ENCODE data around the gene LAIR2. TPM values are rescaled to one million over a fixed set of nuclear protein-coding genes. Genes with fewer than 3 reads are reported as not detected.

Gene LAIR2
- polyA plus RNA-seq, 2 of the 4 experiments (the other 2 are of a cell fraction) = not detected

- ATAC-seq (no peak), DNase-seq (ENCODE audit: low read depth in 1 of 2, low spot score in 1 of 2) (no peak), FAIRE-seq (no peak)
- ChIA-PET POLR2A (no interaction called here), CTCF (no interaction called here)
- no peak overlapping the region for H3K4me2 ChIP-seq
- H3K9me3 ChIP-seq = no peaks in the 10 kb centered on the region
- TF ChIP-seq CHD2 (IDR thresholded peaks at IDR 0.05; ENCODE audit: low read length, partially characterized antibody) = no peak
- no peak for TF ChIP-seq HDAC2 (IDR thresholded peaks at IDR 0.05)
- TF ChIP-seq MAZ (IDR thresholded peaks at IDR 0.05; ENCODE audit: borderline replicate concordance, low read depth, low read length) = no peak
- no peak for TF ChIP-seq RAD21 (conservative IDR thresholded peaks at IDR 0.05 in 1 of 2, IDR thresholded peaks at IDR 0.05 in 1 of 2)
- TF ChIP-seq SREBF2 (IDR thresholded peaks at IDR 0.05) = no peak
- no peak for TF ChIP-seq ATOH8 (CRISPR knock-in tag; IDR thresholded peaks at IDR 0.05; ENCODE audit: low read depth)
- TF ChIP-seq CEBPB (IDR thresholded peaks at IDR 0.05) = no peak
- no peak for TF ChIP-seq EHF (CRISPR knock-in tag; IDR thresholded peaks at IDR 0.05)
- no peak for TF ChIP-seq PHF8 (IDR thresholded peaks at IDR 0.05; ENCODE audit: borderline replicate concordance, low read depth)
- no peak for TF ChIP-seq USF2 (IDR thresholded peaks at IDR 0.05)
- TF ChIP-seq RCOR1 (IDR thresholded peaks at IDR 0.05; ENCODE audit: low read depth, low read length) = no peak
- TF ChIP-seq ZC3H11A (IDR thresholded peaks at IDR 0.05) = no peak
- no peak overlapping the region for H3K4me3 ChIP-seq
- H3K4me1 ChIP-seq = no peaks in the 10 kb centered on the region
- WGBS (ENCODE audit: missing lambda C conversion rate) = 7% methylated on average over 8 of the region's 8 CpGs
- no peak overlapping the region for H3K27ac ChIP-seq
These were observed 31.5 kb downstream of the LAIR2 start for GRCh38 chr19:54534156-54534555.

DNA sequence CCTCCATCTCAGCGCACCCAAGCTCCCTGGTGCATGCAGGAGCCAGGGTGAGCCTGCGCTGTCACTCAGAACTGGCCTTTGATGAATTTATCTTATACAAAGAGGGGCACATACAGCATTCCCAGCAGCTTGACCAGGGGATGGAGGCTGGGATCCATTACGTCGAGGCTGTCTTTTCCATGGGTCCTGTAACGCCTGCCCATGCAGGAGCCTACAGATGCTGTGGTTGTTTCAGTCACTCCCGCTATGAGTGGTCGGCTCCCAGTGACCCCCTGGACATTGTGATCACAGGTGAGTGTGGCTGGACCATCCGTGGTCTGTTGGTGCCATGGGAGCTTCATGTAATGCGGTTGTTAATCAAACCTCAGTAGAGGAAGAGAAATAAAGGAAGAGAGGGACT is 33.0 kb downstream of the LAIR2 start:
- Histone ChIP-seq H3K4me1 (no peaks in the 10 kb centered on the region), H3K9me3 (no peaks in the 10 kb centered on the region), H3K27ac (no peak overlapping the region), H3K4me2 (no peak overlapping the region), H3K4me3 (no peak overlapping the region)
- TF ChIP-seq CHD2 (IDR thresholded peaks at IDR 0.05; ENCODE audit: low read length, partially characterized antibody) (no peak), POLR2AphosphoS2 (conservative IDR thresholded peaks at IDR 0.05; ENCODE audit: low read length) (no peak), TFCP2L1 (CRISPR knock-in tag; IDR thresholded peaks at IDR 0.05) (no peak), CBX8 (IDR thresholded peaks at IDR 0.05) (no peak), HEYL (CRISPR knock-in tag; IDR thresholded peaks at IDR 0.05) (no peak), CHD4 (IDR thresholded peaks at IDR 0.05; ENCODE audit: borderline replicate concordance) (no peak), SREBF2 (IDR thresholded peaks at IDR 0.05) (no peak), EHF (CRISPR knock-in tag; IDR thresholded peaks at IDR 0.05) (no peak), CEBPB (IDR thresholded peaks at IDR 0.05) (no peak), BHLHE40 (IDR thresholded peaks at IDR 0.05; ENCODE audit: low read depth, low read length) (no peak), RAD21 (conservative IDR thresholded peaks at IDR 0.05 in 1 of 2, IDR thresholded peaks at IDR 0.05 in 1 of 2) (no peak), GATA3 (IDR thresholded peaks at IDR 0.05; ENCODE audit: borderline replicate concordance) (no peak), TP53 (CRISPR knock-in tag; IDR thresholded peaks at IDR 0.05) (no peak), NFE2L2 (conservative IDR thresholded peaks at IDR 0.05; ENCODE audit: low read length) (no peak), E2F6 (IDR thresholded peaks at IDR 0.05; ENCODE audit: borderline replicate concordance, low read depth) (no peak), KDM5A (IDR thresholded peaks at IDR 0.05) (no peak), EHMT2 (IDR thresholded peaks at IDR 0.05; ENCODE audit: low read depth) (no peak)
- DNase-seq (ENCODE audit: low read depth in 1 of 2, low spot score in 1 of 2) (no peak), ATAC-seq (no peak), FAIRE-seq (no peak)
- WGBS (ENCODE audit: missing lambda C conversion rate) = 8% methylated on average over 9 of the region's 9 CpGs
- POLR2A ChIA-PET = no interaction called here
- CTCF ChIA-PET = interaction anchor here (0.6 to 1.2 kb wide), 2 partner anchors 54 to 188 kb away, joined by 3 read pairs; no protein-coding TSS in a partner anchor

DNA sequence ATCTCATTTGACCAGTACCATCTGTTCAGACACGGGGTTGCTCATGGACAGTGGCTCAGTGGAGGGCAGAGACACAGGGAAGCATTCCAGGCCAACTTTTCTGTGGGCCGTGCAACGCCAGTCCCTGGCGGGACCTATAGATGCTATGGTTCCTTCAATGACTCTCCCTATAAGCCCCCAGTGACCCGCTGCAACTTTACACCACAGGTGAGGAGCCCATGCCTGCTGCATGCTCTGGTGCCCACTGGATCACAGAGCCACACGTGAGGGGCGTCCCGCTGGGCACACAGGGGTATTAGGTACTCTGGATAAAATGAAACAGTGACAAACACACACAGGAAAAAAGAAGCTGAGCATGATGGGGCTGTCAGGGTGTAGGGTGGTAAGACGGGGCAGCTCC is 34.3 kb downstream of the LAIR2 start:
- Histone ChIP-seq H3K4me3 (no peak overlapping the region), H3K4me1 (no peaks in the 10 kb centered on the region), H3K27ac (no peak overlapping the region), H3K4me2 (no peak overlapping the region), H3K9me3 (no peaks in the 10 kb centered on the region)
- ATAC-seq (no peak), FAIRE-seq (no peak), DNase-seq (ENCODE audit: low read depth in 1 of 2, low spot score in 1 of 2) (no peak)
- TF ChIP-seq, protein P1, sequence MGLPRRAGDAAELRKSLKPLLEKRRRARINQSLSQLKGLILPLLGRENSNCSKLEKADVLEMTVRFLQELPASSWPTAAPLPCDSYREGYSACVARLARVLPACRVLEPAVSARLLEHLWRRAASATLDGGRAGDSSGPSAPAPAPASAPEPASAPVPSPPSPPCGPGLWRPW (IDR thresholded peaks at IDR 0.05) = no peak
- TF ChIP-seq, protein P2, sequence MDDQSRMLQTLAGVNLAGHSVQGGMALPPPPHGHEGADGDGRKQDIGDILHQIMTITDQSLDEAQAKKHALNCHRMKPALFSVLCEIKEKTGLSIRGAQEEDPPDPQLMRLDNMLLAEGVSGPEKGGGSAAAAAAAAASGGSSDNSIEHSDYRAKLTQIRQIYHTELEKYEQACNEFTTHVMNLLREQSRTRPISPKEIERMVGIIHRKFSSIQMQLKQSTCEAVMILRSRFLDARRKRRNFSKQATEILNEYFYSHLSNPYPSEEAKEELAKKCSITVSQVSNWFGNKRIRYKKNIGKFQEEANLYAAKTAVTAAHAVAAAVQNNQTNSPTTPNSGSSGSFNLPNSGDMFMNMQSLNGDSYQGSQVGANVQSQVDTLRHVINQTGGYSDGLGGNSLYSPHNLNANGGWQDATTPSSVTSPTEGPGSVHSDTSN (IDR thresholded peaks at IDR 0.05) = no peak
- TF ChIP-seq MAX (IDR thresholded peaks at IDR 0.05) (no peak), JUNB (IDR thresholded peaks at IDR 0.05) (no peak), MAZ (IDR thresholded peaks at IDR 0.05; ENCODE audit: borderline replicate concordance, low read depth, low read length) (no peak), CHD2 (IDR thresholded peaks at IDR 0.05; ENCODE audit: low read length, partially characterized antibody) (no peak), RNF2 (IDR thresholded peaks at IDR 0.05; ENCODE audit: borderline replicate concordance, low read depth) (no peak)
- WGBS (ENCODE audit: missing lambda C conversion rate) = under 1% methylated on average over 9 of the region's 9 CpGs
- ChIA-PET POLR2A (no interaction called here), CTCF (no interaction called here)
